GM12864 (cell line): ENCODE results near the gene TSPAN9.
A peak's percentile ranks its signal among the peaks of the same experiment; 100 is the strongest.

ENCODE experiments used
- DNase-seq: peaks from one replicate; pipeline ENCODE4 v3.0.0-alpha.2; 2011; ENCODE audit warnings: low read depth
- H3K4me3 ChIP-seq: 2 replicates; pipeline ENCODE4 v1.5.1; 2011; ENCODE audit warnings: mild to moderate bottlenecking, low read depth, low read length, control low read depth
- CTCF ChIP-seq: IDR thresholded peaks from 2 replicates; pipeline ENCODE4 v1.5.1; 2011; ENCODE audit warnings: low read depth, mild to moderate bottlenecking, moderate library complexity, low read length, control low read depth, inconsistent platforms; ENCODE audit errors: missing control alignments

The TSPAN9 gene

GRCh38 chr12:3275171-3276041, 198.2 kb downstream of the TSPAN9 start:
- no peak overlapping the region for H3K4me3 ChIP-seq
- peak; percentile 99 for TF ChIP-seq CTCF
- DNase-seq: no peak

DNA sequence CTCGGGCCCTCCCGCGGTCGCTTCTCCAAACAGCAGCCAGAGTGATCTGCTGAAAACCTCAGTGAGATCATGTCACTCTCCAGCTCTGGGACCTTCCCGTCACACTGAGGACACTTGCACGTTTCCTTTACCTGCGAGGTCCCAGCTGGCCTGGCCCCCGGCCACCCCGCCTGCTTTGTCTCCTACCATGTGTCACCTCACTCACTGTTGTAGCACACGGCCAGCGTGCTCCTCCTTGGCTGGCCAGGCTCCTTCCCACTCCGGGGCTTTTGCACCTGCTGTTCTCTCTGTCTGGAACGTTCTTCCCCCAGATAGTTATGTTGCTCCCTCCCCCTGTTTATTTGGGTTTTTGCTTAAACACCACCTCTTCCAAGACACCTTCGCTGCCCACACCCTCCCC, 199.0 kb downstream of the TSPAN9 start:
- no peak for TF ChIP-seq CTCF
- H3K4me3 ChIP-seq: no peak overlapping the region
- no peak for DNase-seq

DNA sequence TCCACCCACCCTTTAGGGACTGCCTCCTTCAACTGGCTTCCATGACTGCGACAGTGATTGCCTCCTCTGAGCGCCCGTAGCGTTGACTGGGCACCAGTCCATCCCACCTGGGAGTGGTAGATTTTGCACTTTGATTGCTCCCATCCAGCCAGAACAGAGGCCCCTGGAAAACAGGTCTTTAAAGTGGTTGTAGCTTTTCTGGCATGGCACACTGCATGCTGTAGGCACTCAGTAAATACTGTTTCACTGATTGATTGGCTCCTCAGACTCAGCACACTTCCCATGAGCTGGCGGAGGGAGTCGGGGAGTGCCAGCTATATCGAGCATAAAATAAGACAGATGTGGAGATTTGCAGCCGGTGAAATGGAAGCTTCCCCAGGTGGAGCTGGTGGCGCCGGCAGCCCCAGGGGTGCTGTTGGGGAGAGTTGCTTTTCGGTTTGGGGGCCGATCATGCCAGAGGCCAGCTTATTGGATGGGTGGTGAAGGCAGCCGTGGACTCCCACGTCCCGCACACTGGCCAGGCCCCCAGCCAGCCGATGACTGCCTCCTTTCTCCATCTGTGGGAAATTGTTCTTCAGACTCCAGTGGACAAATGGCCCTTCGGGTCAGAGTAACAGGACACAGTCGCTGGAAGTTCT, 200.2 kb downstream of the TSPAN9 start:
- no peak for DNase-seq
- no peak overlapping the region for H3K4me3 ChIP-seq
- TF ChIP-seq CTCF: no peak

DNA sequence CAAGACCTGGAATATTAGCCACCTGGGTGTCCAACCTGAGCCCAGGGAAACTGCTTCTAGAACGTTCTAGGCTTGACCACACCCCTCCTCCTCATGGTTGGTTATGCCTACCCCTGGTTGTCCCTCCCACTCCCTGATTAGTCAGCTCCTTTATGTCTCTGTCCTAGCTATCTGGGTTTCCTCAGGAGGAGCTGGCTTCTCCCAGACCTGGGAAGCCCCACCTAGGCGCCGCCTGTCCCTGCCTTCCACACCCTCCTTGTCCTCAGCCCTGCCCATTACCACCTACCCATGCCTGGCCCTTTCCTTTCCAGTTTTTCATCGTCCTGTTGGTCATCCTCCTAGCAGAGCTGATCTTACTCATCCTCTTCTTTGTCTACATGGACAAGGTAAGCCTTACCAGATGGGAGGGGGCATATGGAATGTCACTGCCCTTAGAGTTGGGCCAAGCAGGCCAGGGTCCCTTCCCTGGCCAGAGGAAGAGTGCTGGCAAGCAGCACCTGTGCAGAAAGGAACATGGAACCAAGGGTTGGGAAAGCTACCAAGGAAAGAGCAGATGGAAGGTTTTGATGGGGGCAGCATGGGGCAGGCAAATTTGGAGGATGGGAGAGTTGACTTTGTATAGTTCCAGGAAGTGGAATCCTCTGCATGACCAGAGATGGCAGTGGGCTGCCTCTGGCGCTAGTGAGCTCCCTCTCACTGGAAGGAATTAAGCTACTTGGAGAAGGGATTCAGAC, 201.7 kb downstream of the TSPAN9 start:
- H3K4me3 ChIP-seq: no peak overlapping the region
- no peak for DNase-seq
- TF ChIP-seq CTCF: no peak

DNA sequence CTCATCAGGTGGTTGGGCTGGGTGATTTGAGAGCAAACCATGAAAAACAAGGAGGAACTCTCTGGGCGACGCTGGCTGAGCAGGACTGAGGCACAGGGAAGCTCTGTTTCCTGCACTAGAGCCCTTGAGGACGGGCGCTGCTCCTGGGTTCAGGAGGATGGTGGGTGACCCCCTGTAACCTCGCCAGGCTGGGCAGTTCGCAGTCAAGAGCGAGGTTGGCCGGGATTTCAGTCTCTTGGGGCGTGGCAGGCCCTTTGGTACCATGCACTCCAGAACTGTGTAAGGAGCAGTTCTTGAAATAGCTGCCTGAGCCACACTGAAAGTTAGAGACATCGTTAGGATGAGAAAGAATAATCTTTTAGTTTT, 202.2 kb downstream of the TSPAN9 start:
- no peak for DNase-seq
- no peak overlapping the region for H3K4me3 ChIP-seq
- no peak for TF ChIP-seq CTCF

- no peak for TF ChIP-seq CTCF
- H3K4me3 ChIP-seq: no peak overlapping the region
- DNase-seq: no peak
Measured at GRCh38 chr12:3279832-3280231, 202.7 kb downstream of the TSPAN9 start.
